DOHH2 (cell line): Measurements from ENCODE around the gene SDHA.

Experiments used
- H3F3A ChIP-seq: fragments of 200-600 bp; sonication (generic), shearing (Covaris generic); 2 replicates; pipeline ENCODE4 v1.6.0; 2016; ENCODE audit warnings: antibody characterized with exemption, mild to moderate bottlenecking; ENCODE audit not compliant: control insufficient read depth, insufficient read depth
- H3K27ac ChIP-seq: fragments of 200-600 bp; sonication (generic); 2 replicates; pipeline ENCODE4 v1.5.1; 2014; ENCODE audit warnings: low read depth, mild to moderate bottlenecking, low read length, moderate library complexity
- H3K27me3 ChIP-seq: fragments of 200-600 bp; sonication (generic); 2 replicates; pipeline ENCODE4 v1.6.1; 2014; ENCODE audit warnings: mild to moderate bottlenecking, low read length, mixed read lengths; ENCODE audit not compliant: control insufficient read depth
- H3K36me3 ChIP-seq: fragments of 200-600 bp; sonication (generic); 2 replicates; pipeline ENCODE4 v1.6.1; 2014; ENCODE audit warnings: mild to moderate bottlenecking, low read length, moderate library complexity, mixed read lengths; ENCODE audit not compliant: control insufficient read depth
- H3K4me1 ChIP-seq: fragments of 200-600 bp; sonication (generic); 2 replicates; pipeline ENCODE4 v1.6.1; 2014; ENCODE audit warnings: mild to moderate bottlenecking, low read length, mixed read lengths; ENCODE audit not compliant: control insufficient read depth
- H3K4me2 ChIP-seq: fragments of 200-600 bp; sonication (generic); 2 replicates; pipeline ENCODE4 v1.6.0; 2014; ENCODE audit warnings: mild to moderate bottlenecking, low read length, moderate library complexity
- H3K4me3 ChIP-seq: fragments of 200-600 bp; sonication (generic); 2 replicates; pipeline ENCODE4 v1.5.1; 2014; ENCODE audit warnings: mild to moderate bottlenecking, low read length, mixed read lengths
- H3K79me2 ChIP-seq: fragments of 200-600 bp; sonication (generic); 2 replicates; pipeline ENCODE4 v1.6.1; 2014; ENCODE audit warnings: mild to moderate bottlenecking, low read length, mixed read lengths; ENCODE audit not compliant: control insufficient read depth
- H3K9me2 ChIP-seq: fragments of 200-600 bp; sonication (generic); replicated peaks from 2 replicates; pipeline ENCODE4 v1.6.1; 2014; ENCODE audit warnings: mild to moderate bottlenecking, low read length, mixed read lengths; ENCODE audit not compliant: control insufficient read depth
- H3K9me3 ChIP-seq: fragments of 200-600 bp; sonication (generic); 2 replicates; pipeline ENCODE4 v1.6.1; 2014; ENCODE audit warnings: antibody characterized with exemption, low read length, mixed read lengths; ENCODE audit not compliant: control insufficient read depth, insufficient read depth
- H4K20me1 ChIP-seq: fragments of 200-600 bp; sonication (generic); 2 replicates; pipeline ENCODE4 v1.6.0; 2014; ENCODE audit warnings: low read depth, mild to moderate bottlenecking, antibody characterized with exemption, low read length, moderate library complexity; ENCODE audit not compliant: control insufficient read depth, insufficient read depth
- EZH2phosphoT487 ChIP-seq: fragments of 200-600 bp; sonication (generic); IDR thresholded peaks from 2 replicates; pipeline ENCODE4 v1.6.1; 2017; ENCODE audit warnings: borderline replicate concordance, mild to moderate bottlenecking, antibody characterized with exemption, low read length, moderate library complexity, mixed read lengths
- TF ChIP-seq, protein P1 (sequence below): fragments of 200-600 bp; sonication (generic); IDR thresholded peaks from one replicate; pipeline ENCODE4 v1.5.1; 2014; ENCODE audit warnings: antibody characterized with exemption, mild to moderate bottlenecking, low read depth, low read length; ENCODE audit not compliant: poor library complexity, severe bottlenecking

SDHA gene

DNA sequence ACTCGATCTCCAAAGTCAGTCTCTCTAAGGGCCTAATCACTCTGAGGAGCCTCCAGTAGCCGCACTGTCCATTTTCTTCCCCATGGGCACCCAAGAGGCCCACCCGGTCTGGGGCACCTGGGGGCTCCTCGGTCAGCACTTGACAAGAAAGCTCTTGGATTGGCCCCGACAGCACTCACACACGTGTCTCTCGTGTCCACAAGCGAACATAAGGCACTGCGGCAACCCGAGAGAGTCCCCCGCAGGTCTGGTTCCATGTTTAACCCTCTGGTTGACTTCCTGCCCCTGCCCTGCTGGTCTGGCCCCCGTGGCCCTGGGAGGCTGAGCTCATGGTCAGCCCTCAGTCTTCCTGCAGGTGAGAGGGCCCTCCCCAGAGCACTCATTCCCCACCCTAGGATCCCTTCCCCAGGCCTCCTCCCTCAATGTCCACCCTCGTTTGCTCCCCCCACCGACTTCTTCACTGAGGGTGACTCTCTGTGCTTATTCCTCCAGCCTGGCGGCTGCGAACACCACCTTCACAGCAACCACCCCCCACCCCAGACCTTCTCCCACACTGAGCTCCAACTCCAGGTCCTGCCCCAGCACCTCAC, 43.1 kb upstream of the SDHA start:
- H3K27ac ChIP-seq, result no peak overlapping the region
- H3K36me3 ChIP-seq, result no peaks in the 10 kb centered on the region
- H3K9me2 ChIP-seq, result no peaks in the 10 kb centered on the region
- H3K9me3 ChIP-seq, result no peaks in the 10 kb centered on the region
- no peaks in the 10 kb centered on the region for H3K79me2 ChIP-seq
- H3K4me1 ChIP-seq, result no peaks in the 10 kb centered on the region
- no peak for TF ChIP-seq EZH2phosphoT487
- H3K4me2 ChIP-seq, result no peak overlapping the region
- H4K20me1 ChIP-seq, result no peaks in the 10 kb centered on the region
- no peak overlapping the region for H3K4me3 ChIP-seq
- H3F3A ChIP-seq, result no peaks in the 10 kb centered on the region
- peaks cover 8% of the 10 kb centered on the region; the same call in 1 of the 2 replicates for H3K27me3 ChIP-seq

DNA sequence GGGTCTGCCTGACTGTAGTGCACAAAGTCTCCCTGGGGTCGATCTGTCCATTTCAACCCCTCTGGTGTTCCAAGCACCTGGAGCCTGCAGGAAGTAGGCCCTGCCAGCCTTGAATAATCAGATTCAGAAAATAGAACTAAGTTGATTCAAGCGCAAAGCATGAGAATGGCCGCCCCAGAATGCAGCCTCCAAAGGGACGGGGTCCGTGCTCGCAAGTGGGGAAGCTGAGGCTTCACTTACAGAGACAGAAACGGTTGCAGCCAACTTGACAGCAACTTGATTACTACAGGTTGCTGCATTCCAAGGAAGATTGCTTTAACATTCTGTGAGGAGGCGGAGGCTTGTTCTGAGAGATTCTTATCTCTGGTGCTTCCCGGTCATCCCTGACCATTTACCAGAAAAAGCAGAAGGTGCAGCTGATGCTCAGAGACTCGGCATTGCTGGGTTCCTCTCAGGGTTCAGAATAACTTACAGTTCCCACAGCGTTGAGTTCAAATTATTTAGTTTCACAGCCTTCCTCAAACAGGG, 41.8 kb upstream of the SDHA start:
- Histone ChIP-seq H4K20me1 (no peaks in the 10 kb centered on the region), H3K36me3 (no peaks in the 10 kb centered on the region), H3K27ac (no peak overlapping the region), H3K9me3 (no peaks in the 10 kb centered on the region), H3K9me2 (no peaks in the 10 kb centered on the region), H3F3A (no peaks in the 10 kb centered on the region), H3K4me2 (no peak overlapping the region), H3K4me1 (no peaks in the 10 kb centered on the region), H3K79me2 (no peaks in the 10 kb centered on the region), H3K4me3 (no peak overlapping the region), H3K27me3 (peaks cover 8% of the 10 kb centered on the region)
- no peak for TF ChIP-seq EZH2phosphoT487
- TF ChIP-seq, protein P1, sequence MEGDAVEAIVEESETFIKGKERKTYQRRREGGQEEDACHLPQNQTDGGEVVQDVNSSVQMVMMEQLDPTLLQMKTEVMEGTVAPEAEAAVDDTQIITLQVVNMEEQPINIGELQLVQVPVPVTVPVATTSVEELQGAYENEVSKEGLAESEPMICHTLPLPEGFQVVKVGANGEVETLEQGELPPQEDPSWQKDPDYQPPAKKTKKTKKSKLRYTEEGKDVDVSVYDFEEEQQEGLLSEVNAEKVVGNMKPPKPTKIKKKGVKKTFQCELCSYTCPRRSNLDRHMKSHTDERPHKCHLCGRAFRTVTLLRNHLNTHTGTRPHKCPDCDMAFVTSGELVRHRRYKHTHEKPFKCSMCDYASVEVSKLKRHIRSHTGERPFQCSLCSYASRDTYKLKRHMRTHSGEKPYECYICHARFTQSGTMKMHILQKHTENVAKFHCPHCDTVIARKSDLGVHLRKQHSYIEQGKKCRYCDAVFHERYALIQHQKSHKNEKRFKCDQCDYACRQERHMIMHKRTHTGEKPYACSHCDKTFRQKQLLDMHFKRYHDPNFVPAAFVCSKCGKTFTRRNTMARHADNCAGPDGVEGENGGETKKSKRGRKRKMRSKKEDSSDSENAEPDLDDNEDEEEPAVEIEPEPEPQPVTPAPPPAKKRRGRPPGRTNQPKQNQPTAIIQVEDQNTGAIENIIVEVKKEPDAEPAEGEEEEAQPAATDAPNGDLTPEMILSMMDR, result no peak

DNA sequence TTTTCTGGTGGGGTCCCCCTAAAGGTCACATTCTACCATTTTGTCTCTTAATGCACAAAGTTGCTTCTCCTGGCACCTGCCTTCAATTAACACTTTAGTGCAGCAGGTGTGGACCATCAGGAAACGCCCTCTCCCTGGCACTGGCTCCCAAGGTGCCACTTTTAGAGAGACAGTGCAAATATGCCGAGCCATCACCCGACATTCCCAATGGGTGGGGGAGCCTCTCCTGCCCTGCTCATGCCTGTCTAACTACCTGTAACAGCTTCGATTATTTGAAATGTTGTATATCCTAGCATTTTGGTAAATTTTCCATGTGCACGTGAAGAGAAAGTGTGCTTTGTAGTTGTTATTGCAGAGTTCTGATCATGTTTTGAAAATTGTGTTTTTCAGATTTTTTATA, 40.0 kb upstream of the SDHA start:
- no peak overlapping the region for H3K4me3 ChIP-seq
- no peaks in the 10 kb centered on the region for H3K9me2 ChIP-seq
- H3K79me2 ChIP-seq, result no peaks in the 10 kb centered on the region
- H3K27me3 ChIP-seq, result peaks cover 8% of the 10 kb centered on the region
- H3K4me2 ChIP-seq, result no peak overlapping the region
- H3K36me3 ChIP-seq, result no peaks in the 10 kb centered on the region
- no peaks in the 10 kb centered on the region for H3F3A ChIP-seq
- no peaks in the 10 kb centered on the region for H3K4me1 ChIP-seq
- no peak overlapping the region for H3K27ac ChIP-seq
- H3K9me3 ChIP-seq, result no peaks in the 10 kb centered on the region
- TF ChIP-seq, protein P1, result no peak
- no peak for TF ChIP-seq EZH2phosphoT487
- no peaks in the 10 kb centered on the region for H4K20me1 ChIP-seq

DNA sequence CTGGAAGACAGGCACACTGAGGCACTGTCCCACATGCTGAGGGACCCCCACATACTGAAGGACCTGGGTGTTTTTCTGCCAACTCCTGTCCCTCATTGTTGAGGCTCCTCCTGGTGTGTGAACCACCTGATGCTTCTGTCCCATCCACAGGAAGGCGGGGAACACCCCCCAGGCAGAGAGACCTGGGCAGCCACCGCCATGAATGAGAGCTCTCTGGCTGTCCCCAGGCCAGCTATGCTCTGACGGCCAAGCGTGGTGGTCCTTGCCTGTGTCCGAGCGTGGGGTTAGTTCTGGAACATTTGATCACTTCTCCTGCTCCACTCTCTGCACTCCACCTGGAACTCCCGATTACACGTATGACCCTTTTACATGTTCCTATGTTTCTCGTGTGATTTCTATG, 38.7 kb upstream of the SDHA start:
- H3K36me3 ChIP-seq, result no peaks in the 10 kb centered on the region
- H3K9me2 ChIP-seq, result no peaks in the 10 kb centered on the region
- no peak overlapping the region for H3K27ac ChIP-seq
- H3F3A ChIP-seq, result no peaks in the 10 kb centered on the region
- H3K4me2 ChIP-seq, result no peak overlapping the region
- H3K4me3 ChIP-seq, result no peak overlapping the region
- H3K79me2 ChIP-seq, result no peaks in the 10 kb centered on the region
- no peaks in the 10 kb centered on the region for H4K20me1 ChIP-seq
- no peak for TF ChIP-seq EZH2phosphoT487
- TF ChIP-seq, protein P1, result no peak
- no peaks in the 10 kb centered on the region for H3K4me1 ChIP-seq
- no peaks in the 10 kb centered on the region for H3K9me3 ChIP-seq
- H3K27me3 ChIP-seq, result peaks cover 8% of the 10 kb centered on the region
